PC-3 (cell line): ENCODE data around the gene SERPING1. TPM values are rescaled to one million over a fixed set of nuclear protein-coding genes. Genes with fewer than 3 reads are reported as not detected.

Experiments used
- ATAC-seq: fragments of 200-7000 bp; cut with Tn5 transposase; 2 replicates; pipeline ENCODE4 v1.9.1; 2020; ENCODE audit warnings: mild to moderate bottlenecking, moderate library complexity
- BruUV-seq: library from RNA; stranded (reverse); fragments of 400-500 nt; replicated peaks from 2 replicates; lab custom pipeline; 2021; lab: Mats Ljungman, UMichigan
- CTCF ChIA-PET: fragments of 300-600 bp; sonication (Branson Sonifier 250); formaldehyde crosslinking; loops from one replicate; lab custom pipeline; 2022; ENCODE audit warnings: antibody characterized with exemption; lab: Charles Lee
- POLR2A ChIA-PET: fragments of 300-600 bp; sonication (Branson Sonifier 250); formaldehyde crosslinking; loops from one replicate; lab custom pipeline; 2022; ENCODE audit warnings: antibody characterized with exemption; ENCODE audit not compliant: unreplicated experiment; lab: Charles Lee
- DNase-seq: peaks from one replicate; pipeline ENCODE4 v3.0.0-alpha.2; 2015
- H2AFZ ChIP-seq: fragments of 300-600 bp; sonication (generic); 2 replicates; pipeline ENCODE4 v1.6.0; 2016; ENCODE audit warnings: antibody characterized with exemption, low read length
- H3F3A ChIP-seq: fragments of 300-600 bp; sonication (generic); one replicate; pipeline ENCODE4 v1.6.0; 2017; ENCODE audit warnings: antibody characterized with exemption, low read length, control low read depth, mild to moderate bottlenecking; ENCODE audit not compliant: unreplicated experiment
- H3K27ac ChIP-seq: fragments of 300-600 bp; sonication (generic); 2 replicates; pipeline ENCODE4 v1.5.1; 2016; ENCODE audit warnings: mild to moderate bottlenecking, low read length
- H3K27me3 ChIP-seq: fragments of 300-600 bp; sonication (generic); 2 replicates; pipeline ENCODE4 v1.6.1; 2016; ENCODE audit warnings: low read length, mixed read lengths
- H3K36me3 ChIP-seq: fragments of 300-600 bp; sonication (generic); 2 replicates; pipeline ENCODE4 v1.6.1; 2016; ENCODE audit warnings: low read depth, mixed run types, low read length, mixed read lengths
- H3K4me1 ChIP-seq: fragments of 300-600 bp; sonication (generic); 2 replicates; pipeline ENCODE4 v1.5.1; 2016; ENCODE audit warnings: low read length; ENCODE audit not compliant: insufficient read depth
- H3K4me2 ChIP-seq: fragments of 300-600 bp; sonication (generic); 2 replicates; pipeline ENCODE4 v1.6.0; 2016; ENCODE audit warnings: low read length
- H3K4me3 ChIP-seq: fragments of 300-600 bp; sonication (generic); 2 replicates; pipeline ENCODE4 v1.5.1; 2016; ENCODE audit warnings: mild to moderate bottlenecking, low read length, mixed read lengths
- H3K79me2 ChIP-seq: fragments of 300-600 bp; sonication (generic); 2 replicates; pipeline ENCODE4 v1.6.1; 2017; ENCODE audit warnings: low read length, mixed read lengths
- H3K9ac ChIP-seq: fragments of 300-600 bp; sonication (generic); 2 replicates; pipeline ENCODE4 v1.6.0; 2016; ENCODE audit warnings: mild to moderate bottlenecking, low read length
- H3K9me2 ChIP-seq: fragments of 300-600 bp; sonication (generic); replicated peaks from 2 replicates; pipeline ENCODE4 v1.6.1; 2016; ENCODE audit warnings: mixed run types, low read length, mixed read lengths
- H3K9me3 ChIP-seq: fragments of 300-600 bp; sonication (generic); 2 replicates; pipeline ENCODE4 v1.6.1; 2016; ENCODE audit warnings: low read length, mixed read lengths
- H4K20me1 ChIP-seq: fragments of 300-600 bp; sonication (generic); 2 replicates; pipeline ENCODE4 v1.6.1; 2016; ENCODE audit warnings: low read length, mixed read lengths
- EZH2 ChIP-seq: fragments of 300-600 bp; sonication (generic); IDR thresholded peaks from one replicate; pipeline ENCODE4 v1.6.1; 2017; ENCODE audit warnings: antibody characterized with exemption, mild to moderate bottlenecking, low read length; ENCODE audit not compliant: unreplicated experiment
- EZH2phosphoT487 ChIP-seq: fragments of 300-600 bp; sonication (generic); IDR thresholded peaks from 2 replicates; pipeline ENCODE4 v1.6.1; 2018; ENCODE audit warnings: mild to moderate bottlenecking, antibody characterized with exemption, low read length, borderline replicate concordance
- intact Hi-C: fragments of 100-400 bp; cut with micrococcal nuclease; formaldehyde crosslinking; loops from 2 replicates; pipeline ENCODE4 v1.9.0; 2023
- total RNA-seq: library from RNA; depleted of rRNA; stranded (reverse); fragments of >200 nt; gene quantifications from 2 replicates; pipeline ENCODE4 v1.2.3, GENCODE V29; 2014
- TF ChIP-seq, protein P1 (sequence below): fragments of 300-600 bp; sonication (generic); conservative IDR thresholded peaks from 2 replicates; pipeline ENCODE4 v1.5.1; 2017; ENCODE audit warnings: antibody characterized with exemption, low read depth, mild to moderate bottlenecking, low read length

Gene SERPING1
- total RNA-seq, 1 experiment from 2014 or later, result not detected

GRCh38 chr11:57551941-57552340 is 45.5 kb upstream of the SERPING1 start:
- no peak overlapping the region for H3K9ac ChIP-seq
- H3K27me3 ChIP-seq, result no peaks in the 10 kb centered on the region
- no peaks in the 10 kb centered on the region for H4K20me1 ChIP-seq
- ATAC-seq (no peak), DNase-seq (no peak)
- no peaks in the 10 kb centered on the region for H3K9me2 ChIP-seq
- H3K79me2 ChIP-seq, result no peaks in the 10 kb centered on the region
- H3K36me3 ChIP-seq, result no peaks in the 10 kb centered on the region
- H3K4me3 ChIP-seq, result no peak overlapping the region
- TSS peak; percentile 64 for BruUV-seq
- no peak overlapping the region for H3K4me2 ChIP-seq
- POLR2A ChIA-PET, result no interaction called here
- CTCF ChIA-PET, result no interaction called here
- no peak overlapping the region for H3K27ac ChIP-seq
- intact Hi-C loops, result no loop called here
- no peak overlapping the region for H2AFZ ChIP-seq
- H3F3A ChIP-seq, result no peaks in the 10 kb centered on the region
- no peaks in the 10 kb centered on the region for H3K4me1 ChIP-seq
- H3K9me3 ChIP-seq, result no peaks in the 10 kb centered on the region
- TF ChIP-seq, protein P1, sequence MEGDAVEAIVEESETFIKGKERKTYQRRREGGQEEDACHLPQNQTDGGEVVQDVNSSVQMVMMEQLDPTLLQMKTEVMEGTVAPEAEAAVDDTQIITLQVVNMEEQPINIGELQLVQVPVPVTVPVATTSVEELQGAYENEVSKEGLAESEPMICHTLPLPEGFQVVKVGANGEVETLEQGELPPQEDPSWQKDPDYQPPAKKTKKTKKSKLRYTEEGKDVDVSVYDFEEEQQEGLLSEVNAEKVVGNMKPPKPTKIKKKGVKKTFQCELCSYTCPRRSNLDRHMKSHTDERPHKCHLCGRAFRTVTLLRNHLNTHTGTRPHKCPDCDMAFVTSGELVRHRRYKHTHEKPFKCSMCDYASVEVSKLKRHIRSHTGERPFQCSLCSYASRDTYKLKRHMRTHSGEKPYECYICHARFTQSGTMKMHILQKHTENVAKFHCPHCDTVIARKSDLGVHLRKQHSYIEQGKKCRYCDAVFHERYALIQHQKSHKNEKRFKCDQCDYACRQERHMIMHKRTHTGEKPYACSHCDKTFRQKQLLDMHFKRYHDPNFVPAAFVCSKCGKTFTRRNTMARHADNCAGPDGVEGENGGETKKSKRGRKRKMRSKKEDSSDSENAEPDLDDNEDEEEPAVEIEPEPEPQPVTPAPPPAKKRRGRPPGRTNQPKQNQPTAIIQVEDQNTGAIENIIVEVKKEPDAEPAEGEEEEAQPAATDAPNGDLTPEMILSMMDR, result no peak
- TF ChIP-seq EZH2phosphoT487, result no peak
- no peak for TF ChIP-seq EZH2

DNA sequence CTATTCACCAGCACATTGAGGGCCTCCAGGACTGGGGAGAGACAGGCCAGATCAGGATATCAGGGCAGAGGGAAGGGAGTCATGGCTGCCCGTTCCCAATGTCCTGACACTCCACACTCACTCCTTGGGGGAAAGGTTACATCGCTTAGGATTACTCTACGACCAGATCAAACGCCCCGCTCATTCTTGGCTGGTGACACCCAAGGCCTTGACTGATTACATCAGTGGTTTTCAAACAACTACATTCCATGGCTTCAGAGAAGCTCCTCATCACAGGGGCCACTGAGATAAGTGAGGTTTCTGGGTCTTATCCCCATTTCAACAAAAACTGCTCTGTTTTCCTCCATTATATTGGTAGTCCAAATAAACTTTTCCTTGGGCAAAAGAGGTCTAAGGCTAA is 45.0 kb upstream of the SERPING1 start:
- BruUV-seq, result no TSS peak
- Histone ChIP-seq H2AFZ (no peak overlapping the region), H3F3A (no peaks in the 10 kb centered on the region), H3K4me1 (no peaks in the 10 kb centered on the region), H4K20me1 (no peaks in the 10 kb centered on the region), H3K79me2 (no peaks in the 10 kb centered on the region), H3K4me2 (no peak overlapping the region), H3K4me3 (no peak overlapping the region), H3K9ac (no peak overlapping the region), H3K27me3 (no peaks in the 10 kb centered on the region), H3K9me2 (no peaks in the 10 kb centered on the region), H3K9me3 (no peaks in the 10 kb centered on the region), H3K36me3 (no peaks in the 10 kb centered on the region), H3K27ac (no peak overlapping the region)
- no peak for TF ChIP-seq EZH2
- TF ChIP-seq, protein P1, result no peak
- TF ChIP-seq EZH2phosphoT487, result no peak
- CTCF ChIA-PET, result no interaction called here
- ATAC-seq, result no peak
- DNase-seq, result no peak
- POLR2A ChIA-PET, result no interaction called here
- intact Hi-C loops, result no loop called here

GRCh38 chr11:57555393-57555792 is 42.1 kb upstream of the SERPING1 start:
- Histone ChIP-seq H3F3A (no peaks in the 10 kb centered on the region), H3K36me3 (no peaks in the 10 kb centered on the region), H3K4me3 (no peak overlapping the region), H3K9me2 (no peaks in the 10 kb centered on the region), H3K4me2 (no peak overlapping the region), H4K20me1 (no peaks in the 10 kb centered on the region), H3K27ac (no peak overlapping the region), H3K9ac (no peak overlapping the region), H3K4me1 (peaks cover 6% of the 10 kb centered on the region; the same call in 1 of the 2 replicates), H3K79me2 (no peaks in the 10 kb centered on the region), H2AFZ (no peak overlapping the region), H3K9me3 (no peaks in the 10 kb centered on the region), H3K27me3 (no peaks in the 10 kb centered on the region)
- TF ChIP-seq EZH2phosphoT487, result no peak
- no peak for TF ChIP-seq EZH2
- TF ChIP-seq, protein P1, result no peak
- POLR2A ChIA-PET, result no interaction called here
- intact Hi-C loops, result no loop called here
- no TSS peak for BruUV-seq
- ATAC-seq (no peak), DNase-seq (no peak)
- CTCF ChIA-PET, result interaction anchor here (0.6 kb wide), 1 partner anchor 97 kb away, joined by 4 read pairs; no protein-coding TSS in a partner anchor
